ENCODE results near the gene RNF224. TPM values are rescaled to one million over a fixed set of nuclear protein-coding genes. Genes with fewer than 3 reads are reported as not detected.
A peak's percentile ranks its signal among the peaks of the same experiment; 100 is the strongest.

The RNF224 gene
- total and polyA plus RNA-seq, 2 of the 13 experiments (the other 11 are each of a cell fraction or from before 2014, with no cell fraction given): 0.09 TPM; not detected in 1

DNA sequence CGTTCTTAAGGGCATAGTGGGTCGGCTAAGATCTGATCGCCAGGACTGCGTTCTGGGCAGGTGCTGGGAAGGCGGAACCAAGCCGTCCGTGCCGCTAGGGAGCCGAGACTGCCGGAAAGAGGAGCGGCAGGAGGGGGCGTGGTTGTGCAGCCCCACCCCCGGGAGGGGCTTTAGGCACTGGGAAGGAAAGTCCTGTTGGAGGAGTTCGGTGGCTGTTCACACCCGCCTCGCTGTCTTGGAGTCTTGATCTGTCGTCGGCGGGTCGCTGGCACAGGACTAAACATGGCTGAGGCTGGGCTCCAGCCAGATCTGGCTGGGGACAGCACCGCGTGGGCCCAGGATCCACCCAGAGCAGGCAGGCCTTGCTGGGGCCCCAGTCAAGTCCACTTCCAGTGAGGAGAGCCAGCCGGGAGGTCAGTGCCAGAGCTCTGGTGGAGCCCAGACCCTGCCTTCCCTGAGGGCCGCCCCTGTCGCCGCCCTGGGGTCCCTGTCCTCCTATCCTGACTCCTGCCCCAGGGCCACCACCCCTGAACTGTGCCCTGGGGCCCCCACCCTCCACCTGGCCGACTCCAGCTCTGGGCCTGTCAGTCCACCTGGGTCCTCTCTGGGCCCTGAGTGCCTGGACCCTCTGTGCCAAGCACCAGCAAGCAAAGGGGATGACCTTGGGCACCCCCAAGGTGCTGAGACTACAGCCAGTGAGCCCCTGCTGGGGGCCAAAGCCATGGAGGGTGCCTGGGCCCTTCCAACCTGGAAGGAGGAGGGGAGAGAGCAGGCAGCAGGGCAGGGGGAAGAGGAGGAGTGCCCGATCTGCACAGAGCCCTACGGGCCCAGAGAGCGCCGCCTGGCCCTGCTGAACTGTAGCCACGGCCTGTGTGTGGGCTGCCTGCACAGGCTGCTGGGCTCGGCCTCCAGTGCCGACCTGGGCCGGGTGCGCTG lies 9.8 kb upstream of the RNF224 start (continued):
- TF ChIP-seq, protein P1, sequence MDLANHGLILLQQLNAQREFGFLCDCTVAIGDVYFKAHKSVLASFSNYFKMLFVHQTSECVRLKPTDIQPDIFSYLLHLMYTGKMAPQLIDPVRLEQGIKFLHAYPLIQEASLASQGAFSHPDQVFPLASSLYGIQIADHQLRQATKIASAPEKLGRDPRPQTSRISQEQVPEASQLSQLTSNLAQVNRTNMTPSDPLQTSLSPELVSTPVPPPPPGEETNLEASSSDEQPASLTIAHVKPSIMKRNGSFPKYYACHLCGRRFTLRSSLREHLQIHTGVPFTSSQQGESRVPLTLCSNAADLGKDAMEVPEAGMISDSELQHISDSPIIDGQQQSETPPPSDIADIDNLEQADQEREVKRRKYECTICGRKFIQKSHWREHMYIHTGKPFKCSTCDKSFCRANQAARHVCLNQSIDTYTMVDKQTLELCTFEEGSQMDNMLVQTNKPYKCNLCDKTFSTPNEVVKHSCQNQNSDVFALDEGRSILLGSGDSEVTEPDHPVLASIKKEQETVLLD (CRISPR knock-in tag; IDR thresholded peaks at IDR 0.05; ENCODE audit: low read depth): no peak
- TF ChIP-seq ESRRA (CRISPR knock-in tag; IDR thresholded peaks at IDR 0.05; ENCODE audit: low read depth): no peak
- TF ChIP-seq, protein P2, sequence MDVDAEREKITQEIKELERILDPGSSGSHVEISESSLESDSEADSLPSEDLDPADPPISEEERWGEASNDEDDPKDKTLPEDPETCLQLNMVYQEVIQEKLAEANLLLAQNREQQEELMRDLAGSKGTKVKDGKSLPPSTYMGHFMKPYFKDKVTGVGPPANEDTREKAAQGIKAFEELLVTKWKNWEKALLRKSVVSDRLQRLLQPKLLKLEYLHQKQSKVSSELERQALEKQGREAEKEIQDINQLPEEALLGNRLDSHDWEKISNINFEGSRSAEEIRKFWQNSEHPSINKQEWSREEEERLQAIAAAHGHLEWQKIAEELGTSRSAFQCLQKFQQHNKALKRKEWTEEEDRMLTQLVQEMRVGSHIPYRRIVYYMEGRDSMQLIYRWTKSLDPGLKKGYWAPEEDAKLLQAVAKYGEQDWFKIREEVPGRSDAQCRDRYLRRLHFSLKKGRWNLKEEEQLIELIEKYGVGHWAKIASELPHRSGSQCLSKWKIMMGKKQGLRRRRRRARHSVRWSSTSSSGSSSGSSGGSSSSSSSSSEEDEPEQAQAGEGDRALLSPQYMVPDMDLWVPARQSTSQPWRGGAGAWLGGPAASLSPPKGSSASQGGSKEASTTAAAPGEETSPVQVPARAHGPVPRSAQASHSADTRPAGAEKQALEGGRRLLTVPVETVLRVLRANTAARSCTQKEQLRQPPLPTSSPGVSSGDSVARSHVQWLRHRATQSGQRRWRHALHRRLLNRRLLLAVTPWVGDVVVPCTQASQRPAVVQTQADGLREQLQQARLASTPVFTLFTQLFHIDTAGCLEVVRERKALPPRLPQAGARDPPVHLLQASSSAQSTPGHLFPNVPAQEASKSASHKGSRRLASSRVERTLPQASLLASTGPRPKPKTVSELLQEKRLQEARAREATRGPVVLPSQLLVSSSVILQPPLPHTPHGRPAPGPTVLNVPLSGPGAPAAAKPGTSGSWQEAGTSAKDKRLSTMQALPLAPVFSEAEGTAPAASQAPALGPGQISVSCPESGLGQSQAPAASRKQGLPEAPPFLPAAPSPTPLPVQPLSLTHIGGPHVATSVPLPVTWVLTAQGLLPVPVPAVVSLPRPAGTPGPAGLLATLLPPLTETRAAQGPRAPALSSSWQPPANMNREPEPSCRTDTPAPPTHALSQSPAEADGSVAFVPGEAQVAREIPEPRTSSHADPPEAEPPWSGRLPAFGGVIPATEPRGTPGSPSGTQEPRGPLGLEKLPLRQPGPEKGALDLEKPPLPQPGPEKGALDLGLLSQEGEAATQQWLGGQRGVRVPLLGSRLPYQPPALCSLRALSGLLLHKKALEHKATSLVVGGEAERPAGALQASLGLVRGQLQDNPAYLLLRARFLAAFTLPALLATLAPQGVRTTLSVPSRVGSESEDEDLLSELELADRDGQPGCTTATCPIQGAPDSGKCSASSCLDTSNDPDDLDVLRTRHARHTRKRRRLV (CRISPR knock-in tag; IDR thresholded peaks at IDR 0.05): peak; percentile 87; the same call in 1 of the 2 replicates
- no peak; the same call in none of the 2 replicates for TF ChIP-seq NFYC (CRISPR knock-in tag; IDR thresholded peaks at IDR 0.05)
- no peak for TF ChIP-seq TSC22D2 (CRISPR knock-in tag; IDR thresholded peaks at IDR 0.05; ENCODE audit: borderline replicate concordance)
- TF ChIP-seq, protein P3, sequence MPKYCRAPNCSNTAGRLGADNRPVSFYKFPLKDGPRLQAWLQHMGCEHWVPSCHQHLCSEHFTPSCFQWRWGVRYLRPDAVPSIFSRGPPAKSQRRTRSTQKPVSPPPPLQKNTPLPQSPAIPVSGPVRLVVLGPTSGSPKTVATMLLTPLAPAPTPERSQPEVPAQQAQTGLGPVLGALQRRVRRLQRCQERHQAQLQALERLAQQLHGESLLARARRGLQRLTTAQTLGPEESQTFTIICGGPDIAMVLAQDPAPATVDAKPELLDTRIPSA (CRISPR knock-in tag; IDR thresholded peaks at IDR 0.05; ENCODE audit: borderline replicate concordance): 0 out of 2 replicates have a peak, but pooled peaks have one; percentile 27
- no peak for TF ChIP-seq KLF6 (CRISPR knock-in tag; IDR thresholded peaks at IDR 0.05)
- TF ChIP-seq REPIN1 (CRISPR knock-in tag; IDR thresholded peaks at IDR 0.05; ENCODE audit: borderline replicate concordance, low read depth): peak; percentile 20; the same call in 1 of the 2 replicates
- no peak for TF ChIP-seq NFE2 (CRISPR knock-in tag; IDR thresholded peaks at IDR 0.05)
- TF ChIP-seq ZNF232 (CRISPR knock-in tag; IDR thresholded peaks at IDR 0.05; ENCODE audit: borderline replicate concordance): peak; percentile 26; the same call in 1 of the 2 replicates
- TF ChIP-seq ZNF143 (CRISPR knock-in tag; IDR thresholded peaks at IDR 0.05): 0 out of 2 replicates have a peak, but pooled peaks have one; percentile 16
- peak; percentile 33; the same call in 1 of the 2 replicates for TF ChIP-seq ZNF383 (CRISPR knock-in tag; IDR thresholded peaks at IDR 0.05; ENCODE audit: borderline replicate concordance)
- no peak for TF ChIP-seq ZNF10 (CRISPR knock-in tag; IDR thresholded peaks at IDR 0.05; ENCODE audit: borderline replicate concordance, low read depth)
- TF ChIP-seq PHF8 (CRISPR knock-in tag; IDR thresholded peaks at IDR 0.05): 0 out of 2 replicates have a peak, but pooled peaks have one; percentile 24
- TF ChIP-seq ZNF768 (CRISPR knock-in tag; IDR thresholded peaks at IDR 0.05): no peak
- no peak for TF ChIP-seq NFYB (CRISPR knock-in tag; IDR thresholded peaks at IDR 0.05)
- peak; percentile 70; the same call in 1 of the 2 replicates for TF ChIP-seq ZNF263 (CRISPR knock-in tag; IDR thresholded peaks at IDR 0.05)
- no peak for TF ChIP-seq CEBPB (IDR thresholded peaks at IDR 0.05; ENCODE audit: borderline replicate concordance, low read depth, low read length)
- no peak; the same call in 1 of the 2 replicates for TF ChIP-seq ZNF563 (CRISPR knock-in tag; IDR thresholded peaks at IDR 0.05)
- TF ChIP-seq ZNF274 (CRISPR knock-in tag; IDR thresholded peaks at IDR 0.05): peak; percentile 46; the same call in 1 of the 2 replicates
- TF ChIP-seq, protein P4, sequence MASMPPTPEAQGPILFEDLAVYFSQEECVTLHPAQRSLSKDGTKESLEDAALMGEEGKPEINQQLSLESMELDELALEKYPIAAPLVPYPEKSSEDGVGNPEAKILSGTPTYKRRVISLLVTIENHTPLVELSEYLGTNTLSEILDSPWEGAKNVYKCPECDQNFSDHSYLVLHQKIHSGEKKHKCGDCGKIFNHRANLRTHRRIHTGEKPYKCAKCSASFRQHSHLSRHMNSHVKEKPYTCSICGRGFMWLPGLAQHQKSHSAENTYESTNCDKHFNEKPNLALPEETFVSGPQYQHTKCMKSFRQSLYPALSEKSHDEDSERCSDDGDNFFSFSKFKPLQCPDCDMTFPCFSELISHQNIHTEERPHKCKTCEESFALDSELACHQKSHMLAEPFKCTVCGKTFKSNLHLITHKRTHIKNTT (CRISPR knock-in tag; IDR thresholded peaks at IDR 0.05): no peak
